GM19035 (cell line): ENCODE results near the gene CYP2U1.

Experiments used
- ATAC-seq: cut with Tn5 transposase; IDR thresholded peaks from one replicate; pipeline ENCODE4 v1.9.1; 2021; ENCODE audit not compliant: unreplicated experiment

The CYP2U1 gene

GRCh38 chr4:107978716-107979451 is 47.5 kb downstream of the CYP2U1 start:
- no peak for ATAC-seq

GRCh38 chr4:107987916-107988762 is 56.8 kb downstream of the CYP2U1 start:
- ATAC-seq: no peak

GRCh38 chr4:107988763-107989035 is 57.4 kb downstream of the CYP2U1 start:
- no peak for ATAC-seq

GRCh38 chr4:107989162-107989536 is 57.8 kb downstream of the CYP2U1 start:
- ATAC-seq: no peak

- ATAC-seq: peak; percentile 96
These were observed 58.4 kb downstream of the CYP2U1 start, which contains the start of gene HADH for GRCh38 chr4:107989537-107990386. HADH (plus strand) TSS chr4:107989889; CDS start chr4:107989933, 44 bp downstream.

GRCh38 chr4:107991945-107992630 is 60.7 kb downstream of the CYP2U1 start:
- ATAC-seq: no peak

- peak; percentile 21 for ATAC-seq
These were observed 62.6 kb downstream of the CYP2U1 start for GRCh38 chr4:107993969-107994368.

- no peak for ATAC-seq
These were observed 63.5 kb downstream of the CYP2U1 start for GRCh38 chr4:107994894-107995293.

GRCh38 chr4:107996949-107997788 is 65.8 kb downstream of the CYP2U1 start:
- ATAC-seq: no peak

- ATAC-seq: no peak
These were observed 66.4 kb downstream of the CYP2U1 start for GRCh38 chr4:107997794-107998193.

- ATAC-seq: no peak
These were observed 68.7 kb downstream of the CYP2U1 start for GRCh38 chr4:107999932-108000539.

GRCh38 chr4:108001540-108002135 is 70.3 kb downstream of the CYP2U1 start:
- no peak for ATAC-seq
